K562 (cell line): ENCODE data around the gene SUCNR1. TPM values are rescaled to one million over a fixed set of nuclear protein-coding genes. Genes with fewer than 3 reads are reported as not detected.

Experiments
- FOXA3 ChIP-seq, 2 experiments: fragments of 450-650 bp in 1 of 2; sonication (generic) in 1 of 2; formaldehyde crosslinking; IDR thresholded peaks in 1 of 2; conservative IDR thresholded peaks in 1 of 2; 2 replicates each; pipeline versions ENCODE4 v1.4.0 to v1.8.0; 2020 to 2022; ENCODE audit warnings: mild to moderate bottlenecking in 2 of 2, missing genetic modification reagents in 1 of 2
- GATAD2B ChIP-seq: fragments of 450-650 bp; IDR thresholded peaks from 2 replicates; pipeline ENCODE4 v1.6.1; 2017; ENCODE audit warnings: mild to moderate bottlenecking, borderline replicate concordance
- HMG20B ChIP-seq: fragments of 250-450 bp; sonication (Bioruptor Pico); IDR thresholded peaks from 2 replicates; pipeline ENCODE4 v1.5.0; 2021; ENCODE audit warnings: mild to moderate bottlenecking
- JUND ChIP-seq, 2 experiments: IDR thresholded peaks; 2 replicates in 1 of 2; 3 replicates in 1 of 2; pipeline ENCODE4 v1.6.1; 2011; ENCODE audit warnings: borderline replicate concordance in 2 of 2, low read depth in 2 of 2, low read length in 2 of 2, improper control_type of control experiment in 1 of 2, missing biosample characterization in 1 of 2, missing genetic modification characterization in 1 of 2, missing genetic modification reagents in 1 of 2
- MAX ChIP-seq: sonication (generic); formaldehyde crosslinking; IDR thresholded peaks from 2 replicates; pipeline ENCODE4 v1.9.0; 2022; ENCODE audit warnings: mild to moderate bottlenecking, missing genetic modification reagents
- NCOA4 ChIP-seq: fragments of 450-650 bp; IDR thresholded peaks from 2 replicates; pipeline ENCODE4 v1.6.1; 2018; ENCODE audit warnings: mild to moderate bottlenecking; ENCODE audit not compliant: partially characterized antibody
- PBX2 ChIP-seq, 2 experiments: IDR thresholded peaks in 1 of 2; conservative IDR thresholded peaks in 1 of 2; 2 replicates each; pipeline ENCODE4 v1.6.1; 2016; ENCODE audit warnings: low read depth in 2 of 2, mild to moderate bottlenecking in 1 of 2, missing compliant biosample characterization in 1 of 2, missing genetic modification characterization in 1 of 2, moderate library complexity in 1 of 2
- RAD51 ChIP-seq: fragments of 450-650 bp; IDR thresholded peaks from 2 replicates; pipeline ENCODE4 v1.7.1; 2016; ENCODE audit warnings: low read depth, mild to moderate bottlenecking, borderline replicate concordance
- RBM22 ChIP-seq: fragments of 200-400 bp; formaldehyde crosslinking; IDR thresholded peaks from 2 replicates; pipeline ENCODE4 v1.6.1; 2018; ENCODE audit warnings: low read length, low read depth; ENCODE audit not compliant: poor library complexity, severe bottlenecking
- ZNF12 ChIP-seq: sonication (generic); formaldehyde crosslinking; IDR thresholded peaks from 2 replicates; pipeline ENCODE4 v1.4.0; 2020; ENCODE audit warnings: mild to moderate bottlenecking, missing genetic modification reagents
- ZNF143 ChIP-seq: sonication (generic); formaldehyde crosslinking; IDR thresholded peaks from 2 replicates; pipeline ENCODE4 v1.9.0; 2022; ENCODE audit warnings: mild to moderate bottlenecking, missing genetic modification reagents
- ZNF277 ChIP-seq: fragments of 250-450 bp; sonication (Bioruptor Pico); IDR thresholded peaks from 2 replicates; pipeline ENCODE4 v1.8.0; 2022; ENCODE audit warnings: inconsistent platforms, mild to moderate bottlenecking, moderate library complexity, borderline replicate concordance
- ZNF280A ChIP-seq: fragments of 450-650 bp; IDR thresholded peaks from 2 replicates; pipeline ENCODE4 v1.6.1; 2018; ENCODE audit warnings: mild to moderate bottlenecking, low read depth; ENCODE audit not compliant: partially characterized antibody
- ZNF589 ChIP-seq: fragments of 200-800 bp; sonication (Bioruptor generic); IDR thresholded peaks from 2 replicates; pipeline ENCODE4 v1.6.1; 2016; ENCODE audit warnings: low read depth, missing genetic modification characterization, missing compliant biosample characterization
- polyA plus RNA-seq, 8 experiments: library from polyadenylated mRNA; depleted of rRNA in 4 of 8; stranded (reverse) in 5 of 8; unstranded in 3 of 8; fragments of >200 nt; fragmentation: Nextera tagmentation in 2 of 8; fragmentation: Illumina TruSeq in 1 of 8; extraction: Ambion mirVana in 2 of 8; extraction: Trizol in 1 of 8; gene quantifications; 2 replicates each; pipeline versions ENCODE4 v1.2.1 to v1.2.3, GENCODE V29; 2011 to 2014; ENCODE audit warnings: inconsistent platforms in 1 of 8, missing spikeins in 1 of 8
- total RNA-seq, 7 experiments: library from RNA; depleted of rRNA in 6 of 7; stranded (reverse); fragments of >200 nt in 6 of 7; fragmentation: Illumina TruSeq in 2 of 7; extraction: Trizol in 2 of 7; gene quantifications; 2 replicates each; pipeline versions ENCODE4 v1.2.1 to v1.2.3, GENCODE V29; 2011 to 2021; ENCODE audit warnings: low replicate concordance in 1 of 7
- TF ChIP-seq, protein P1 (sequence below): fragments of 150-350 bp; conservative IDR thresholded peaks from 2 replicates; pipeline ENCODE4 v1.6.1; 2014; ENCODE audit warnings: low read length
- TF ChIP-seq, protein P2 (sequence below): fragments of 450-650 bp; formaldehyde crosslinking; IDR thresholded peaks from 2 replicates; pipeline ENCODE4 v1.4.0; 2020; ENCODE audit warnings: mild to moderate bottlenecking, mixed read lengths

The SUCNR1 gene
- total and polyA plus RNA-seq, 9 of the 15 experiments (the other 6 are each of a cell fraction or from before 2014, with no cell fraction given): 0.04 to 0.54 (median 0.13) TPM

DNA sequence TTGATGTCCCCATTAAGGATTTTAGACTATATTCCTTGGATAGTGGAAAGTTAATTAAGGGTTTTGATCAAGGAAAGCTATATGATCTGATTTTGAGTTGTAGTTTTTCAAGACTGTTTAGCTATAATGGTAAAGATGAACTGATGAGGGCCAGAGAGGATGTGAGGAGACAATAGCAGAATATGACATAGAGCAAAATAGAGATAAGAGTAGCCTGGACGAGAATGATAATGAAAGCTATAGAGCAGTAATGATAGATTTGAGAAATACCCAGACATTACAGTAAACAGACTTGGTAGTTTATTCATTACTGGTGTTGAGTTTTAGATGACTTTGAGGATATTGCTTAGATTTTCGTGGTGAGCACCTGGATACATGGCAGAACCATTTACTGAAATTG lies 3.8 kb downstream of the SUCNR1 start (continued):
- TF ChIP-seq PBX2 (CRISPR knock-in tag; IDR thresholded peaks at IDR 0.05; ENCODE audit: low read depth) (no peak), PBX2 (tag; conservative IDR thresholded peaks at IDR 0.05; ENCODE audit: low read depth) (peak; percentile 65), RAD51 (no peak), RBM22 (no peak), JUND (IDR thresholded peaks at IDR 0.05; ENCODE audit: borderline replicate concordance, low read depth, low read length) (no peak), JUND (tag; IDR thresholded peaks at IDR 0.05; ENCODE audit: borderline replicate concordance, low read depth, low read length) (no peak), ZNF589 (CRISPR knock-in tag) (no peak), ZNF143 (CRISPR knock-in tag) (no peak), HMG20B (CRISPR knock-in tag) (no peak), ZNF277 (no peak), ZNF280A (no peak), NCOA4 (no peak), ZNF12 (CRISPR knock-in tag) (no peak), MAX (CRISPR knock-in tag) (no peak), GATAD2B (no peak), FOXA3 (CRISPR knock-in tag; conservative IDR thresholded peaks at IDR 0.05 in 1 of 2, IDR thresholded peaks at IDR 0.05 in 1 of 2) (no peak)
- TF ChIP-seq, protein P1, sequence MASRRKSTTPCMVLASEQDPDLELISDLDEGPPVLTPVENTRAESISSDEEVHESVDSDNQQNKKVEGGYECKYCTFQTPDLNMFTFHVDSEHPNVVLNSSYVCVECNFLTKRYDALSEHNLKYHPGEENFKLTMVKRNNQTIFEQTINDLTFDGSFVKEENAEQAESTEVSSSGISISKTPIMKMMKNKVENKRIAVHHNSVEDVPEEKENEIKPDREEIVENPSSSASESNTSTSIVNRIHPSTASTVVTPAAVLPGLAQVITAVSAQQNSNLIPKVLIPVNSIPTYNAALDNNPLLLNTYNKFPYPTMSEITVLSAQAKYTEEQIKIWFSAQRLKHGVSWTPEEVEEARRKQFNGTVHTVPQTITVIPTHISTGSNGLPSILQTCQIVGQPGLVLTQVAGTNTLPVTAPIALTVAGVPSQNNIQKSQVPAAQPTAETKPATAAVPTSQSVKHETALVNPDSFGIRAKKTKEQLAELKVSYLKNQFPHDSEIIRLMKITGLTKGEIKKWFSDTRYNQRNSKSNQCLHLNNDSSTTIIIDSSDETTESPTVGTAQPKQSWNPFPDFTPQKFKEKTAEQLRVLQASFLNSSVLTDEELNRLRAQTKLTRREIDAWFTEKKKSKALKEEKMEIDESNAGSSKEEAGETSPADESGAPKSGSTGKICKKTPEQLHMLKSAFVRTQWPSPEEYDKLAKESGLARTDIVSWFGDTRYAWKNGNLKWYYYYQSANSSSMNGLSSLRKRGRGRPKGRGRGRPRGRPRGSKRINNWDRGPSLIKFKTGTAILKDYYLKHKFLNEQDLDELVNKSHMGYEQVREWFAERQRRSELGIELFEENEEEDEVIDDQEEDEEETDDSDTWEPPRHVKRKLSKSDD: no peak
- TF ChIP-seq, protein P2, sequence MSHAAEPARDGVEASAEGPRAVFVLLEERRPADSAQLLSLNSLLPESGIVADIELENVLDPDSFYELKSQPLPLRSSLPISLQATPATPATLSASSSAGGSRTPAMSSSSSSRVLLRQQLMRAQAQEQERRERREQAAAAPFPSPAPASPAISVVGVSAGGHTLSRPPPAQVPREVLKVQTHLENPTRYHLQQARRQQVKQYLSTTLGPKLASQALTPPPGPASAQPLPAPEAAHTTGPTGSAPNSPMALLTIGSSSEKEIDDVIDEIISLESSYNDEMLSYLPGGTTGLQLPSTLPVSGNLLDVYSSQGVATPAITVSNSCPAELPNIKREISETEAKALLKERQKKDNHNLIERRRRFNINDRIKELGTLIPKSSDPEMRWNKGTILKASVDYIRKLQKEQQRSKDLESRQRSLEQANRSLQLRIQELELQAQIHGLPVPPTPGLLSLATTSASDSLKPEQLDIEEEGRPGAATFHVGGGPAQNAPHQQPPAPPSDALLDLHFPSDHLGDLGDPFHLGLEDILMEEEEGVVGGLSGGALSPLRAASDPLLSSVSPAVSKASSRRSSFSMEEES (CRISPR knock-in tag): no peak
